MG63 (cell line): ENCODE results near the gene KYNU. TPM values are rescaled to one million over a fixed set of nuclear protein-coding genes. Genes with fewer than 3 reads are reported as not detected.
"Not testable (repeated sequence)": the region's sequence is repeated elsewhere in the genome, so short reads cannot be mapped to it uniquely, and the experiment has no call there.

Experiments used
- DNase-seq: peaks from one replicate; pipeline ENCODE4 v3.0.0-alpha.2; 2020
- H3K27me3 ChIP-seq: fragments of 250-450 bp; sonication (Bioruptor Pico); 2 replicates; pipeline ENCODE4 v1.5.1; 2020; ENCODE audit warnings: mild to moderate bottlenecking, moderate library complexity
- H3K36me3 ChIP-seq: fragments of 250-450 bp; sonication (Bioruptor Pico); 2 replicates; pipeline ENCODE4 v1.5.1; 2020; ENCODE audit warnings: mild to moderate bottlenecking, moderate library complexity
- H3K4me3 ChIP-seq: fragments of 250-450 bp; sonication (Bioruptor Pico); 2 replicates; pipeline ENCODE4 v1.5.1; 2020; ENCODE audit warnings: mild to moderate bottlenecking, moderate library complexity
- H3K9me3 ChIP-seq: fragments of 250-450 bp; sonication (Bioruptor Pico); 2 replicates; pipeline ENCODE4 v1.5.1; 2020; ENCODE audit warnings: mild to moderate bottlenecking, moderate library complexity
- total RNA-seq: library from RNA; depleted of rRNA; stranded (reverse); fragments of >200 nt; shearing (Covaris generic); gene quantifications from 2 replicates; pipeline ENCODE4 v1.2.3, GENCODE V29; 2014; ENCODE audit warnings: low replicate concordance

KYNU gene
- total RNA-seq, 1 experiment from 2014 or later = 0.82 TPM

DNA sequence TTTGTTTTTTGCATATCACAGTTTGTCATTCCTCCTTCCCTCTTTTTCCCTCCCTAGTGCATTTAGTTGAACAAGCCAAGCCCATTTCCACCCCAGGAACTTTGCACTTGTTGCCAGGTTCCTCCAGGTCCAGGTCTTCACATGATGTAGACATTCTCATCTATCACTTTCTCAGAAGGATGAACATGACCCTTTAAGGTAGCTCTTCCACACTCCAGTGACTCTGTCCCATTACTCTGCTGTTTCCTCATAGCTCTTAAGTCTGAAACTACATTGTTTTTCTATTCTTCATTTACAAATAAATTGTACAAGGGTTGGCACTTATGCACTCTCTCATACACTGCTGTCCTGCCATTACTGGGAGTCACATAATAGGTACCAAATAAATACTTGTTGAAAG, 6.1 kb downstream of the KYNU start:
- H3K9me3 ChIP-seq = no peaks in the 10 kb centered on the region; the same call in 1 of the 2 replicates
- DNase-seq = no peak
- H3K4me3 ChIP-seq = no peak overlapping the region
- no peaks in the 10 kb centered on the region for H3K27me3 ChIP-seq
- H3K36me3 ChIP-seq = no peaks in the 10 kb centered on the region

DNA sequence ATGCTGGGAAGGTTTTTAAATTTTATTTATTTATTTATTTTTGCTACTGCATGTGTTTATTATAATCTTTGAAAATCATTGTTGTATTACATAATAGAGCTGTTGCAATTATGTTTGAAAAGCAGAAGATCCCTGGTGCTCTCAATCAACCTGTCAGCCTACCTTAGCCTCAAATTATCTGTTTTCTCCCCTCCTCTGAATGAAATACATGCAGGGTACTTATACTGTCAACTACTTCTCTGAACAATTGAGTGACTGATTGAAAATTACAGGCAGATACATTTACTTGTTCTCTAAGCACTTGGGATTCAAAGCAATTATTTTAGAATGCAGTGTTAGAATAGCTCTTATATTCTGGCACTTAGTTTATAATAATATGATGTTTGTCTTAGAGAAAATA, 8.1 kb downstream of the KYNU start:
- Histone ChIP-seq H3K27me3 (no peaks in the 10 kb centered on the region), H3K36me3 (no peaks in the 10 kb centered on the region), H3K4me3 (no peak overlapping the region), H3K9me3 (no peaks in the 10 kb centered on the region; the same call in 1 of the 2 replicates)
- no peak for DNase-seq

DNA sequence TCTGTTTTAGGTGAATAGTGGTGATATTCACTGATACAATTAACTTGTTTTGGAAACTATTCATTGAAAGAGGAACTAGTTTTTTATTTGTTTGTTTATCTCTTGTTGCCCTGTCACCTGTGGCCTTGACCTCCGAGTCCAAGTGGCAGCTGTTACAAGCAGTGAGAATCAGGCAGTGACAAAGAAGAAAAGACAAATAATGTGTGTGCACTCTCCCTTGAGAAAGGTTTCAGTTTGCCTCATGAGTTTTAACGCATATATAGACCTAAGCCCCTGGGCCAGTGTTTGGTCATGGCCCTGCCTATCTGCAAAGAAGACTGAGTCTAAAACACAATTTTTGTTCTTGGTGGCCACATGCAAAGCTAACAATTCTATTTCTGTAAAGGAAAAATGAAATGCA, 15.3 kb downstream of the KYNU start:
- no peak for DNase-seq
- H3K9me3 ChIP-seq = no peaks in the 10 kb centered on the region
- no peaks in the 10 kb centered on the region for H3K27me3 ChIP-seq
- H3K4me3 ChIP-seq = no peak overlapping the region
- no peaks in the 10 kb centered on the region for H3K36me3 ChIP-seq

DNA sequence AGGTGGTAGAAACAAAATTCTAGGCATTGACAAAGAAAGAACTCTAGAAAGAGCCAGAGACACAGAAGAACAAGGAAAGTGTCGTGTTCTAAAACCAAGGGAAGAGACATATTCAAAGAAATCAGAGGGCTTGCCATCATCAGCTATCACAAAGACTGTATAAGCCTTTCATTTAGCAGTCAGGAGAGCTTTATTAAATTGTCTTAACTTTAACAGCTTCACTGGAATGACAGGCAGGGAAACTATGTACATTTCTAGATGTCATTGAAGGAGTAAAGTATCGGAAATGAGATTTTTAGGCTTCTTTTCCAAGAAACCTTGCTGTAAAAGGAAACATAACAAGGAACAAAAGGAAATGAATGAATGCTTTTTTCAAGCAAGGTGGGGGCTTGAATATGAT, 15.8 kb downstream of the KYNU start:
- Histone ChIP-seq H3K27me3 (no peaks in the 10 kb centered on the region), H3K36me3 (no peaks in the 10 kb centered on the region), H3K9me3 (no peaks in the 10 kb centered on the region), H3K4me3 (no peak overlapping the region)
- no peak for DNase-seq

DNA sequence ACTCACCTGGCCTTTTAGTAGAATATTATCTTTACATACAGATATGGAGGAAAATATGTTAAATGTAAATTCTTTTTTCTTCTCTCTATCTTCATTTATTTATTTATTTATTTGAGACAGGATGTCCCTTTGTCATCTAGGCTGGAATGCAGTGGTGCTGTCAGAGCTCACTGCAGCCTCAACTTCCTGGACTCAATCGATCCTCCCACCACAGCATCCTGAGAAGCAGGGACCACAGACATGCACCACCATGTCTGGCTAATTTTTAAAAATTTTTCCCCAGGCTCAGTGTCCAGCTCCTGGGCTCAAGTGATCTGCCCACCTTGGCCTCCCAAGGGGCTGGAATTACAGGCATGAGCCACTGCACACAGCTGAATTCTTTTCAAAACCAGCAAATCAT, 20.3 kb downstream of the KYNU start:
- Histone ChIP-seq H3K9me3 (no peaks in the 10 kb centered on the region), H3K36me3 (no peaks in the 10 kb centered on the region), H3K4me3 (no peak overlapping the region), H3K27me3 (no peaks in the 10 kb centered on the region)
- no peak for DNase-seq

DNA sequence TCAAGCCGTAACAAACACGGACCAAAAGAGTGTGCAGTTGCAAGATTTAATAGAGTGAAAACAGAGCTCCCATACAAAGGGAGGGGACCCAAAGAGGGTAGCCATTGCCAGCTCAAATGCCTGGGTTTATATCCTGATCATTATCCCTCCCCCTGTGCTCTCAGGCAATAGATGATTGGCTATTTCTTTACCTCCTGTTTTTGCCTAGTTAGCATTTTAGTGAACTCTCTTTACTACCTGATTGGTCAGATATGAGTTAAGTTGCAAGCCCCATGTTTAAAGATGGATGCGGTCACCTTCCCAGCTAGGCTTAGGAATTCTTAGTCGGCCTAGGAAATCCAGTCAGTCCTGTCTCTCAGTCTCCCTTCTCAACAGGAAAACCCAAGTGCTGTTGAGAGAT, 22.9 kb downstream of the KYNU start:
- H3K9me3 ChIP-seq, H3K27me3 ChIP-seq, H3K4me3 ChIP-seq, H3K36me3 ChIP-seq, DNase-seq: not testable (repeated sequence)

DNA sequence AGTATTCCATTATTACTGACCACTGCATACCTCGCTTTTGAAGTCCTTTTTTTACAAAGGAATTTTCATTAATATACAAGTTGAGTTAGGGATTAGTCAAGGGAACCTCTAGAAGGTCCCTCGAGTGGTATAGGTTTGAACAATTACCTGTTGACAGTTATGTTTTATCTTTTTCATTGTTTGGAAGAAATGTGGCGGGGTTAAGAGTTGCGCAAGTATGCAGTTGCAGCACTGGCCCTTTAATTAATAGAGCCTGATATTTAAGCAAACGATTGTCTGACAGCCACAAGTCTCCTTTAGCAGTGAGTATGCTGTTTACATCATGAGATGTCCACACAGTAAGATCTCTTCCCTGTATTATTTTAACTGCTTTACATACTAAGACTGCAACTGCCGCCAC, 24.3 kb downstream of the KYNU start:
- DNase-seq = no peak
- H3K36me3 ChIP-seq = no peaks in the 10 kb centered on the region
- H3K9me3 ChIP-seq = no peaks in the 10 kb centered on the region
- H3K4me3 ChIP-seq = no peak overlapping the region
- no peaks in the 10 kb centered on the region for H3K27me3 ChIP-seq

DNA sequence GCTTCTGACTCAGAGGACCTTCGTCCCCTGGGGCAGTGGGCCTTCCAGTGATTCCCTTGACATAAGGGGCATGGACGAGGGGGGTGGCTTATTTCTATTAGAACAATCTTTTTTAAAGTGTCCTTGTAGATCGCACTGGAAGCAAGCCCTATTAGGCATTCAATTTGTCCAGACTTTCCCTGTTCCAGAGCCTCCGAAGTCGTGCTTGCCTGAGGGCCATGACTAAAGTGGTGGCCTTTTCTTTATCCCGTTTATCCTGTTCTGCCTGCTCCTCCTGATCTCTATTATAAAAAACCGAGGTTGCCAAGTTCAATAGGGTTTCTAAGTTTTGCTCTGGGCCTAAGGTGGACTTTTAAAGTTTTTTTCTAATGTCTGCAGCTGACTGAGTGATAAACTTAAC, 26.3 kb downstream of the KYNU start:
- DNase-seq, H3K4me3 ChIP-seq, H3K36me3 ChIP-seq, H3K9me3 ChIP-seq, H3K27me3 ChIP-seq: not testable (repeated sequence)

DNA sequence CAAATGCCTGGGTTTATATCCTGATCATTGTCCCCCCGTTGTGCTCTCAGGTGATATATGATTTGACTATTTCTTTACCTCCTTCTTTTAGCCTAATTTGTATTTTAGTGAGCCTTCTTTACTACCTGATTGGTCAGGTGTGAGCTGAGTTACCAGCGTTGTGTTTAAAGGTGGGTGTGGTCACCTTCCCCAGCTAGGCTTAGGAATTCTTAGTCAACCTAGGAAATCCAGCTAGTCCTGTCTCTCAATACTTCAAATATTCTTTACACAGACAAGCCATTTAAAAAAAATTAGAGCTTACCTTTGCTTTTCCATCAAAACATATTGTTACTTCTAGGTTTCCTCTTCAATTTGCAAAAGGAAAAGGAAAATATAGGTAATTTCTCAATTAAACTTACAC, 30.2 kb downstream of the KYNU start:
- no peaks in the 10 kb centered on the region for H3K9me3 ChIP-seq

DNA sequence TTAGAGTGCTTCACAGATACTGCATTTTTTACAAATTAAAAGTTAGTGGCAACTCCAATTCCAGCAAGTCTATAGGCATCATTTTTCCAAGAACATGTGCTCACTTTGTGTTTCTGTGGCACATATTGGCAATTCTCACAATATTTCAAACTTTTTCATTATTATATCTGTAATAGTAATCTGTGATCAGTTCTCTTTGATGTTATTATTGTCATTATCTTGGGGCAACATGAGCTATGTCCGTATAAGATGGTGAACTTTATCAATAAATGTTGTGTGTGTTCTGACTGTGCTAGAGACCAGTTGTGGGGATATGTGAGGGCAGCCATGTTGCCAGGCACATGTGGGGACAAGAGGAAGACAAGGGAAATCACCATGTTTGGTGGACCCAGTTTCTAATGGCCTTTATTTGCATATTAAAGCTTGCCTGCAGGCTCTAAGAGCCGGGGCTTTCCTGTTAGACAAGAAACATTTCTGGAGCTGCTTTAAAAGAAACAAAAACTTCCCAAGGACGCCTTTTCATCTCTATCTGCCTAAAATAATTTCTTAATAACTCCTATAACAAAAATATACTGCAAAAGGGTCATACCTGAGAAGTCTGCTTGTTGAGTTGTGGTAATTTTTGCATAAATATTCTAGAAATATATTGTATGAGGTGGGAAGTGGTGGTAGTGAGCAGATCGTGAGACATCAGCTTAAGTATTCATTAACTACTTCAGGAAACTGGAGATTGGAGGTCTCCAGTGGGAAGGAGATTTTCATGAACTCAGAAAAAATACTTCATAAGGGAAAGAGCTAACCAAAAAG, 37.2 kb downstream of the KYNU start:
- no peak for DNase-seq

More for the DNA sequence above, 30.2 kb downstream of the KYNU start:
- no peak for DNase-seq
- H3K36me3 ChIP-seq = no peaks in the 10 kb centered on the region
- H3K4me3 ChIP-seq = no peak overlapping the region
- no peaks in the 10 kb centered on the region for H3K27me3 ChIP-seq

DNA sequence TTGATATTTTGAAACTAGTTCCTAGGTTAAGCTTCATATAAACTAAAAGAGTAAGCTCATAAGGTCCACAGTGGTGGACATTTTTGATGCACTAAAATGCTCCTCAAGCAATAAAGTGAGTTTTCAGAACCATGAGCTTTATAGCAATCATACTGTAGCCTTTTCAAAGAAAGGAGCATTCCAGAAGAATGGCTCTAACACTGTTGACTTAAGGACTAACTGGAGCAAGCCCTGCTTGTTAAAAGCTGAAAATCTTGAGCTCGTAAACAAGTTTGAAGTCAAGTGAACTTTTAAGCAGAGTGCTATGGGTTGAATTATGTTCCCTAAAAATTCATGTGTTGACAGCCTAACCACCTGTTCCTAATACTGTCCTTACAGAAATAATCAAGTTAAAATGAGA, 38.0 kb downstream of the KYNU start:
- Histone ChIP-seq H3K36me3 (no peaks in the 10 kb centered on the region), H3K4me3 (no peak overlapping the region), H3K27me3 (no peaks in the 10 kb centered on the region), H3K9me3 (no peaks in the 10 kb centered on the region)
- DNase-seq = no peak

More for the DNA sequence above, 37.2 kb downstream of the KYNU start:
- no peaks in the 10 kb centered on the region for H3K9me3 ChIP-seq
- no peaks in the 10 kb centered on the region for H3K36me3 ChIP-seq
- H3K27me3 ChIP-seq = no peaks in the 10 kb centered on the region
- H3K4me3 ChIP-seq = no peak overlapping the region

DNA sequence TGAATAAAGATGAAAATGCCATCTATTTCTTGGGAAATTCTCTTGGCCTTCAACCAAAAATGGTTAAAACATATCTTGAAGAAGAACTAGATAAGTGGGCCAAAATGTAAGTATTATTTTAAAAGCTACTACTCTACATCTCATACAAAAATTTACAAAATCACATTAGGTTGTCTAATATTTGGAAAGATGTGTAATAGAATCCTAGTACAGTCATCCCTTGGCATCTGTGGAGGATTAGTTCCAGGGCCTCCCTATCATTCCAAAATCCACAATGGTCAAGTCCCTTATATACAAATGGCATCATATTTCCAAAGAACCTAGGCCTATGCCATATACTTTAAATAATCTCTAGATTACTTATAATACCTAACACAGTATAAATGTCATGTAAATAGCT, 41.2 kb downstream of the KYNU start:
- H3K27me3 ChIP-seq = no peaks in the 10 kb centered on the region
- peak; percentile 28 for DNase-seq
- H3K36me3 ChIP-seq = no peaks in the 10 kb centered on the region

DNA sequence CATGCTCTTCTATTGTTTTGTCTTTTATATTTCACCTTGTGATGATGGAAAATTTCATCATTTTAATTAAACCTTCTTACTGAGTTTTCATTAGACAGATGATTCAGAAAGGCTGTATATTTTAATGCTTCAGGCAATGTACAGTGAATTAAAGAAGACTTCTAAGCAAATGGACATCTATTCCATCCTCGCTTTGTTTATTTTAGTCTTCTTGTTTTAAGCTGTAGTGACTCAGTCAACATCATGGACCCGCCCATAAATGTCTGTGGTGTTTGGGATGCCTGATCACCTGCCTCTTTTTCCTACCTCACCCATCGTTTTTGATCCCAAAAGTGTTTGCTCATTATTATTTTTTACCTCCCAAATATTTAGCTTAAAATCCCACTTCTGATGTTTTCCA, 43.1 kb downstream of the KYNU start:
- no peaks in the 10 kb centered on the region for H3K36me3 ChIP-seq
- H3K27me3 ChIP-seq = no peaks in the 10 kb centered on the region
- H3K4me3 ChIP-seq = no peak overlapping the region
- no peaks in the 10 kb centered on the region for H3K9me3 ChIP-seq
- no peak for DNase-seq

More for the DNA sequence above, 41.2 kb downstream of the KYNU start:
- H3K9me3 ChIP-seq = no peaks in the 10 kb centered on the region
- no peak overlapping the region for H3K4me3 ChIP-seq

DNA sequence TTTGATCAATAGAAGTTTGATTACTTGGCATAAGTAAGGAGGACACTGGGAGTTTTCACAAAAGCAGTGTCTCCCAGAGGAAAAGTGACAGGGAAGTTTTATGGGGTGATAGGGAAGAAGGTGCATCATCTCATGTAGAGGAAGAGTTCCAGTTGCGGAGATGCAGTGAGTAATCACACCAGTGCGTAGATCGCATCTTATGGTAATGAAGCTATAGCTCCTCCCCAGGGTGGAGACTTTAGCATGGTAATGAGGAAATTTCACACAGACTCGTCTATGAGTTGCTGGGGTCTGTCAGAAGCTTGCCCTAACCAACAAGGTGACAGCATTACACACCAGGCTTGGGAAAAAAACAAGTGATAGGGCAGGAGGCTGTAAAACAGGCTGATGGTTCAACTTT, 49.0 kb downstream of the KYNU start:
- Histone ChIP-seq H3K4me3 (no peak overlapping the region), H3K36me3 (no peaks in the 10 kb centered on the region), H3K27me3 (no peaks in the 10 kb centered on the region), H3K9me3 (no peaks in the 10 kb centered on the region)
- no peak for DNase-seq

DNA sequence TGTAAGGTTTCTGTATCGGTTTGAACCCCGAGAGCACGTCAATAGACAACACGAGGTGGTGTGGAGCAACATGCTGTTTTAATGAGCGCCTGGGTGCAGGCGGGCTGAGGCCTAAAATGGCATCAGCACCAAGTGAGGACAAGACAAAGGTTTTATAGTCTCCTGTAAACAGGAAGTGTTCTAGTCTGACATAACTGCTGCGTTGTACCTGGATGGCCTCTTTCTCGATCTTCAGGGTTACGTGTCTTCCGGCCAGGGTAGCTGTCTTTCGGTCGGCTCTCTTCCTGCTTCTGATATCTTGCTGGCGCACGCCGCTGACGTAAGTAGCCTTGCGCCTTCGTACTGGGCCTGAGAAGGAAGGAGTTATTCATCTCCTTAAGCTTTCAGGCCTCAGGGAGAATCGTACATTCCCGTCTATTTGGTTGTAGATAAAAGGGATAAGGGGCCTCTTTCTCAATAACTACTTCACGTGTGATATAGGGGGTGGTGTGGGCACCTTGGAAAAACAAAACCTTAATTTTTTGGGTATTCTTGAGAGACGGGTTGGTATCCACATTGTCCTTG, 53.5 kb downstream of the KYNU start:
- no peak overlapping the region for H3K4me3 ChIP-seq
- no peak for DNase-seq
- no peaks in the 10 kb centered on the region for H3K36me3 ChIP-seq
- H3K27me3 ChIP-seq = no peaks in the 10 kb centered on the region
- H3K9me3 ChIP-seq = no peaks in the 10 kb centered on the region

DNA sequence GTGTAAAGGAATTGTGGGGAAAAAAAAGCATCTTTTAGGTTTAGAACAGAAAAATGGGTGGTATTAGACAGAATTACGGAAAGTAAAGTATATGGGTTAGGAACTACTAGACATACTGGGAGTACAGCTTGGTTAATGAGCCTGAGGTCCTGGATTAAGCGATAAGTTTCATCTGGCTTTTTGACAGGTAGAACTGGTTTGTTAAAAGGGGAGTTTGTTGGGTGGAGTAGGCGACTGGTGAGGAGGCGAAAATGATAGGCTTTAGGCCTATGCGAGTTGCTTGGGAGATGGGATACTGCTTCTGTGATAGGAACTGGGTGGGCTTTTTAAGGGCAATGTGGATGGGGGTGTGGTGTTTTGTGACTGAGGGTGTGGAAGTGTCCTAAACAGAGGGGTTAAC, 56.5 kb downstream of the KYNU start:
- Histone ChIP-seq H3K27me3 (no peaks in the 10 kb centered on the region), H3K36me3 (no peaks in the 10 kb centered on the region), H3K4me3 (no peak overlapping the region), H3K9me3 (no peaks in the 10 kb centered on the region)
- no peak for DNase-seq

DNA sequence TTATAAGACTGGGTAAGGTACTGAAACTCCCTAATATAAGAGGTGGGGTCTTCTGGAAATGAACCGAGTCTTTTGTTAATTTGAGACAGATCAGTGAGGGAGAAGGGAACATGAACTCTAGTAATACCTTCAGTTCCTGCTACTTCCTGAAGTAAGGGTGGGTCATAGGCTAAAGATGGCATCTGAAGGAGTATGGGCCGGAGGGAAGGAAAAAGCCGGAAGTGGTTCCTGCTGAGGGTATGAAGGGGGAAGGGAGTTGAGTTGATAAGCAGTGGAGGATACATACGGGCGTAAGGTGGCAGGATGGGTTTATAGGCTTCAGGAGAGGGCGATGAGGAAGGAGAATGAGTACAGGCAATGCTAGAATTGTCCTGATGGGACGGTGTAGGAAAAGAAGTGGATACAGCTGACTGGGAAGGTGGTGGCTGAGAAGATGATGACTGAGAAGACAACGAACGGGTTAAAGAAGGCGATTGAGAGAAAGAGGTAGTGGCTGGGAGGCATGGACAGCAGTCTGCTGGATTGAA, 58.2 kb downstream of the KYNU start:
- Histone ChIP-seq H3K9me3 (no peaks in the 10 kb centered on the region), H3K4me3 (no peak overlapping the region), H3K27me3 (no peaks in the 10 kb centered on the region), H3K36me3 (no peaks in the 10 kb centered on the region)
- DNase-seq = no peak

DNA sequence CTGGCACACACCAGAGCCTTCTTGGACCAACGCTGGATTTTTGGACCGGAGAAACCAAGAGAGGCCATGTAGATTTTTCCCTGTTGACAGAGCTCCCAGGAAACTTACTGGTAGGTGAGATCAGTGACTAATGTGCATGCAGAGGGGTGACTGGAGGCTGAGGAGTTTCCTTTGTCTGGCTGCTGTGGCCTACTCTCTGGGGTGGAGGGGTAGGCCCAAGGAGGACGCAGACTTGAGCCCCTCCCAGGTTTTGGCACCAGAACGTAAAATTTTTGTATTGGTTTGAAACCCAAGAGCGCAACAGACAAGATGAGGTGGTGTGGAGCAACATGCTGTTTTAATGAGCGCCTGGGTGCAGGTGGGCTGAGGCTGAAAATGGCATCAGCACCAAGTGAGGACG, 59.2 kb downstream of the KYNU start:
- H3K36me3 ChIP-seq = no peaks in the 10 kb centered on the region
- no peaks in the 10 kb centered on the region for H3K27me3 ChIP-seq
- DNase-seq = no peak
- H3K9me3 ChIP-seq = no peaks in the 10 kb centered on the region
- no peak overlapping the region for H3K4me3 ChIP-seq
